Smooth muscle cell (in vitro differentiated cells): ENCODE results near the gene NGDN. TPM values are rescaled to one million over a fixed set of nuclear protein-coding genes. Genes with fewer than 3 reads are reported as not detected.

Experiments used
- DNase-seq: peaks from one replicate; lab custom pipeline; 2025; ENCODE audit not compliant: unreplicated experiment; lab: John Stamatoyannopoulos, UW
- H2AFZ ChIP-seq: fragments of 200-600 bp; sonication (generic); 2 replicates; pipeline ENCODE4 v1.6.0; 2016; ENCODE audit warnings: antibody characterized with exemption, low read depth, mild to moderate bottlenecking
- H3F3A ChIP-seq: fragments of 200-600 bp; sonication (generic); 2 replicates; pipeline ENCODE4 v1.6.0; 2017; ENCODE audit warnings: antibody characterized with exemption, low read depth
- H3K27ac ChIP-seq: fragments of 200-600 bp; sonication (generic); 2 replicates; pipeline ENCODE4 v1.5.1; 2016; ENCODE audit warnings: low read depth, mild to moderate bottlenecking
- H3K27me3 ChIP-seq: fragments of 200-600 bp; sonication (generic); 2 replicates; pipeline ENCODE4 v1.6.1; 2016; ENCODE audit warnings: low read depth, mild to moderate bottlenecking
- H3K36me3 ChIP-seq: fragments of 200-600 bp; sonication (generic); 2 replicates; pipeline ENCODE4 v1.5.1; 2016; ENCODE audit warnings: low read depth
- H3K4me1 ChIP-seq: fragments of 200-600 bp; sonication (generic); 2 replicates; pipeline ENCODE4 v1.5.1; 2016; ENCODE audit warnings: low read depth
- H3K4me2 ChIP-seq: fragments of 200-600 bp; sonication (generic); 2 replicates; pipeline ENCODE4 v1.6.0; 2016; ENCODE audit warnings: mild to moderate bottlenecking
- H3K4me3 ChIP-seq: fragments of 200-600 bp; sonication (generic); 2 replicates; pipeline ENCODE4 v1.5.1; 2016; ENCODE audit warnings: mild to moderate bottlenecking
- H3K79me2 ChIP-seq: fragments of 200-600 bp; sonication (generic); 2 replicates; pipeline ENCODE4 v1.6.0; 2016; ENCODE audit warnings: low read depth, mild to moderate bottlenecking
- H3K9ac ChIP-seq: fragments of 200-600 bp; sonication (generic); 2 replicates; pipeline ENCODE4 v1.6.0; 2016; ENCODE audit warnings: low read depth
- H3K9me3 ChIP-seq: fragments of 200-600 bp; sonication (generic); replicated peaks from 2 replicates; pipeline ENCODE4 v1.5.1; 2016; ENCODE audit warnings: low read depth
- H4K20me1 ChIP-seq: fragments of 200-600 bp; sonication (generic); 2 replicates; pipeline ENCODE4 v1.6.0; 2016; ENCODE audit warnings: low read depth
- CTCF ChIP-seq: fragments of 200-600 bp; sonication (generic); IDR thresholded peaks from 2 replicates; pipeline ENCODE4 v1.5.1; 2017; ENCODE audit warnings: borderline replicate concordance, mild to moderate bottlenecking, antibody characterized with exemption; ENCODE audit not compliant: insufficient read depth, poor library complexity, severe bottlenecking
- WGBS: methylation state at CpG from one replicate; pipeline ENCODE4 v1.1.7; 2016; ENCODE audit warnings: low lambda C conversion rate; 5-methylcytosine and 5-hydroxymethylcytosine counted together
- polyA plus RNA-seq: library from polyadenylated mRNA; unstranded; fragments of >200 nt; fragmentation: Nextera tagmentation; extraction: Ambion mirVana; gene quantifications from 2 replicates; pipeline ENCODE4 v1.2.1, GENCODE V29; 2016
- total RNA-seq: library from RNA; depleted of rRNA; stranded (reverse); fragments of >200 nt; gene quantifications from 2 replicates; pipeline ENCODE4 v1.2.3, GENCODE V29; 2014

Gene NGDN
- total and polyA plus RNA-seq, 2 experiments from 2014 or later: 52.0 to 58.0 TPM

GRCh38 chr14:23432102-23432925, 37.2 kb upstream of the NGDN start:
- no peak for TF ChIP-seq CTCF
- Histone ChIP-seq H3K4me3 (no peak overlapping the region), H4K20me1 (no peaks in the 10 kb centered on the region), H3K79me2 (no peaks in the 10 kb centered on the region), H3K27me3 (no peaks in the 10 kb centered on the region), H2AFZ (no peak overlapping the region), H3K4me1 (peaks cover 27% of the 10 kb centered on the region), H3F3A (no peaks in the 10 kb centered on the region), H3K9ac (no peak overlapping the region), H3K4me2 (no peak overlapping the region), H3K36me3 (no peaks in the 10 kb centered on the region), H3K9me3 (no peaks in the 10 kb centered on the region), H3K27ac (no peak overlapping the region)
- DNase-seq: no peak
- WGBS: 89% methylated on average over 17 of the region's 17 CpGs

GRCh38 chr14:23432946-23433345, 36.6 kb upstream of the NGDN start:
- Histone ChIP-seq H3K27ac (no peak overlapping the region), H3F3A (no peaks in the 10 kb centered on the region), H3K4me1 (peaks cover 31% of the 10 kb centered on the region), H3K4me2 (no peak overlapping the region), H2AFZ (no peak overlapping the region), H3K36me3 (no peaks in the 10 kb centered on the region), H3K4me3 (no peak overlapping the region), H3K79me2 (no peaks in the 10 kb centered on the region), H4K20me1 (no peaks in the 10 kb centered on the region), H3K9me3 (no peaks in the 10 kb centered on the region), H3K27me3 (no peaks in the 10 kb centered on the region), H3K9ac (no peak overlapping the region)
- TF ChIP-seq CTCF: no peak
- 84% methylated on average over 10 of the region's 10 CpGs for WGBS
- no peak for DNase-seq

GRCh38 chr14:23433457-23433856, 36.0 kb upstream of the NGDN start:
- 73% methylated on average over 10 of the region's 10 CpGs for WGBS
- no peak overlapping the region for H3K9ac ChIP-seq

More at GRCh38 chr14:23433457-23433856, 36.0 kb upstream of the NGDN start:
- Histone ChIP-seq H3K4me1 (peaks cover 36% of the 10 kb centered on the region), H3K79me2 (no peaks in the 10 kb centered on the region), H3K4me3 (no peak overlapping the region), H3K9me3 (no peaks in the 10 kb centered on the region), H2AFZ (no peak overlapping the region), H3K27me3 (no peaks in the 10 kb centered on the region), H3F3A (no peaks in the 10 kb centered on the region), H3K4me2 (no peak overlapping the region), H4K20me1 (no peaks in the 10 kb centered on the region), H3K36me3 (no peaks in the 10 kb centered on the region), H3K27ac (no peak overlapping the region)
- no peak for TF ChIP-seq CTCF
- no peak for DNase-seq
